Stimulated activated naive CD4-positive, alpha-beta T cell (primary cell): ENCODE measurements around the gene CDK5RAP2.

Experiments used
- DNase-seq, 6 experiments: peaks; one replicate each; lab custom pipeline; 2025; lab: John Stamatoyannopoulos, UW

Gene CDK5RAP2

DNA sequence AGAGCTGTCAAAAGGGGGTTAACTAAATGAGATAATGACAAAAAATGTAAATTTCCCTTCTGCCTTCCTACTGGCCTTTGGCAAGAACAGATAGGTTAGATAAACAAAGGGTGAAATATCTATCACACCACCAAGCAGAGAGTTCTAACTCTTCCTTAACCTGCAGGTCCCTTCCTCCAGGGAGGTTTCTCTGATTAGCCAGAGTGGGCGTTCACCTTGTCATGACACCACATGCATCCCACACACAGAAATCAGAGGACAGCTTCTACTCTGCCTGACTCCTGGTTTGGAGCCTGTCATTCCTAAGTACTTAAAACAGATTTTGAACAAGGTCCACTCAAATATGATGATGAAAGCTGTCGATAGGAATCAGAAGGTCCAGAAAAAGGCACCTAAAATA is 180.0 kb downstream of the CDK5RAP2 start:
- no peak for DNase-seq

GRCh38 chr9:120398286-120398685 is 181.7 kb downstream of the CDK5RAP2 start:
- no peak for DNase-seq

DNA sequence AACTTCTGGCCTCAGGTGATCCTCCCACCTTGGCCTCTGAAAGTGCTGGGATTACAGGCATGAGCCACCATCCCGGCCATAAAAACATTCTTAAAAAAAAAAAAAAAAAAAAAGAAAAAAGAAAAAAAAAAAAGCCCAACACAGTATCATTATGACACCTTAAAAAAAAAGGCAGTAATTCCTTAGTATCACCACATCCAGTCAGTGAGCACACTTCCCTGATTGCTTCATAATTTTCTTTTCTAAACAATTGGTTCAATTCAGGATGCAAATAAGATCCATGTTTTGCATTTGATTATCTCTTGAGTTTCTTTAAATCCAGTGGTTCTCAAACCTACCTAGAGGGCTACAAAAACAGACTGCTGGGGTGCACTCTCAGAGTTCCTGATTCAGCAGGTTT is 182.5 kb downstream of the CDK5RAP2 start:
- no peak for DNase-seq

DNA sequence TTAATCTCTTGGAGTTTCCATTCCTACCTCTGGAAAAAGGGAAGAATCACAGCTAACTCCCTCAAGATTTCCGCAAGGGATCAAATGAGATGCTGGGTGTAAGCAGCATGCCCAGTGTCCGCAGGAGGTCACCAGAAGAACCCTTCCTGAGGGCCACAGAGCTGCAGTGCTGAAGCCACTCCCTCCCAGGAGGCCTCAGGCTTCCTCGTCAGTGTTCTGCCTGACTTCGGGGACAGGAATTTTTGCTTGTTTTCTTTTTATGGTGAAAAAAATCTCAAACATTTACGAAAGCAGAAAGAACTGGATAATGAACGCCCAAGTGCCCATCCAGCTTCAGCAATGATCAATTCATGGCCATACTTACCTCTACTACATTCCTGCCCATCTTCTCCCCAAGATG is 183.0 kb downstream of the CDK5RAP2 start:
- no peak for DNase-seq

- no peak for DNase-seq
Observed at GRCh38 chr9:120396418-120396817, 183.5 kb downstream of the CDK5RAP2 start.

- DNase-seq, result no peak
Observed at GRCh38 chr9:120395376-120395775, 184.6 kb downstream of the CDK5RAP2 start.

DNA sequence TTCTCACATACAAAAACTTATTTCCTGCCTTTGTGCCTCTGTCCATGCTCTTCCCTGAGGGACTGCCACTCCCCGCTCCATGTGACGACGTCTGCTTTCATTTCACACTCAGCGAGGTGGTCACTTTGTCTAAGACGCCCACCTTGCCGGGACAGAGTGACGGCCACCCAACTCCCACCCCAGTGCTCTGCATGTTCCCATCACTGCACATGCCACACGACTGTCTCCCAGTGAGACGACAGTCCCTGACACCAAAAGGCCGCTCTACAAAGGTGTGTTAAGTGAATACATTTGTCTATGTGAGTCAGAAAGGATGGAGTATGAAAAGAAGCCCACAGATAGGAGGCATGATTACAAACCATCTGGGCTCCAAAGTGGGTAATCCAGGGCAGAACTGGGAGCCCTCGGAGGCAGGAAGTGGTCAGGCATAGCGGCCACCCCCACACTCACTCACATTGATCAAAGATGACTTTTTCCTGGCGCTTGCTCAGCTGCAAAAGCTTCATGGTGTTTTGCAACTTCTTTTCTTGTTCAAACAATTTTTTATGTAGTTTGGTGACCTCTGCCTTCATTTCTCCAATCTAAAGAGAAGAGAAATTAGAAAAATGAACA is 185.8 kb downstream of the CDK5RAP2 start:
- no peak for DNase-seq

- DNase-seq, result no peak
Observed at GRCh38 chr9:120393386-120394057, 186.4 kb downstream of the CDK5RAP2 start.

- no peak for DNase-seq
Observed at GRCh38 chr9:120392711-120393110, 187.3 kb downstream of the CDK5RAP2 start.

DNA sequence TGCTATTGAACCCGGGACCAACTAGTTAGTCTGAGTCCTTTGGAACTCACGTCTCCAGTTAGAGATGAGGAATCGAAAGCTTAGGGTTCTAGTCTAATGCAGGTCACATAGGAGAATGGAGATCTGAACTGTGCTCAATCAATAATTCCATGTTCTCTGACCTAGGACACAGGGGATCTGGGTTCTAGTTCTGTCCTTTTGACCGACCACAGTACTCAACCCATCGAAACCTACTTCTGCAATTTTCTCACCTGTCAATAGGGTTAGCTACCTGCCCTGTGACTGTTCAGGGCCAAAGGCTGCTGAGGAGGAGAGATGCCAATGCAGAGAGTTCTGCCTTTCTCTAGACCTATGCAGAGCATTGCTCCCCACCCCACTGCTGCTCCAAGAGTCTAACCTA is 187.7 kb downstream of the CDK5RAP2 start:
- no peak for DNase-seq

- no peak for DNase-seq
Observed at GRCh38 chr9:120391691-120392090, 188.3 kb downstream of the CDK5RAP2 start.

GRCh38 chr9:120390637-120391190 is 189.3 kb downstream of the CDK5RAP2 start:
- no peak for DNase-seq

DNA sequence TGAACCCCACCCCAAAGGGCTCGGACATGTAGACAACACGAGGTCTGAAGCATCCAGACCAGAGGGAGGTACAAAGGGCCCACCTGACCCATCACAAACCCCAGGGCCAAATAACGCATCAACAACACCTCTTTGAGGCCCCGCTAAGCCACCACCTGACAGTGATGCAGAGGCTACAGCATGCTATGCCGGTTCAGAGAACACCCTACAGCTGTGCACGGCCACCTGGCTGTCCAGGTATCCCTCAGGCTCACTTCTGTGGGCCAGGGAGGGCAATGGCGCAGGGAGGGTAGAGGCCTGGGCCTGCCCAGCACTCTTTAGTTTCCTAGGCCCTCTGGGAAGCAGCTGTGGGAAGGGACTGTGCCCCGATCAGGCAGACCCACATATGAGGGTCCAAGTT is 190.1 kb downstream of the CDK5RAP2 start:
- DNase-seq, result no peak

GRCh38 chr9:120389300-120389699 is 190.7 kb downstream of the CDK5RAP2 start:
- DNase-seq, result no peak

DNA sequence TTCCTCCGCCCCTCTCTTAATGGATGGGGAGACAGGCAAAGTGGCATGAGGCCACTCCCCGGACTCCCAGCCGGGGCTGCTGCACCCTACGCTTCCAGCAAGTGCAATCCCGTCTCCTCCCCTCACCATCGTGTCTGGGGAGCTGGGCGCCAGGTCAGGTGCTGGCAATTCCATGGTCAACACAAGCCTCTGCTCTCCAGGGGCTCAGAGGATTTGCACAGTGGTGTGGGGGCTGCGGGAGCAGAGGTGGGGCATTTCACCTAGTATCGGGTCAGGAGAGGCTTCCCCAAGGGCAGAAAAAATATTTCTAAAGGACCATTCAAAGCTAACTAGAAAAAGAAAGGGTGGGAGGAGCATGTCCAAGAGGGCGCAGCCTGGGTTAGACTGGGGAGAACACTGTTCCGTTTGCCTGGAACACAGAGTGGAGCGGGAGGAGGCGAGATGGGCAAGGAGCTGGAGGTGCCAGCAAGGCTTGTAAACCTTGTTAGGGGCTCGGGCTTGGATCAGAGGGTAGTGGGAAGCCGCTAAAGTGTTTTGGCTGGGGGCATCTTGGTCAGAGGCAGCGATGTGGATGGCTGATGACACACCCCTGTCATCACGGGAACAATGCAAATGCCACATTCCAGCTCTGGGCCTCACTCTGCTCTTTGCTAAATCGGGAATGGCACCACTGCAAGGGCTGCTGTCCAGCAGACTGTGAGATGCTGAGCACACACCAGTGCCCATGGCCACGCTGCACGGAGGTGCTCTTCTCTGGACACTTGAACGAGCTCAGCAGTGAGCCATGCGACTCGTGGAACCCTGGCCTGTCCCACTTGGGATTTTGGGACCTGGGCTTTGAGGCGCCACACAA is 191.7 kb downstream of the CDK5RAP2 start:
- no peak for DNase-seq

DNA sequence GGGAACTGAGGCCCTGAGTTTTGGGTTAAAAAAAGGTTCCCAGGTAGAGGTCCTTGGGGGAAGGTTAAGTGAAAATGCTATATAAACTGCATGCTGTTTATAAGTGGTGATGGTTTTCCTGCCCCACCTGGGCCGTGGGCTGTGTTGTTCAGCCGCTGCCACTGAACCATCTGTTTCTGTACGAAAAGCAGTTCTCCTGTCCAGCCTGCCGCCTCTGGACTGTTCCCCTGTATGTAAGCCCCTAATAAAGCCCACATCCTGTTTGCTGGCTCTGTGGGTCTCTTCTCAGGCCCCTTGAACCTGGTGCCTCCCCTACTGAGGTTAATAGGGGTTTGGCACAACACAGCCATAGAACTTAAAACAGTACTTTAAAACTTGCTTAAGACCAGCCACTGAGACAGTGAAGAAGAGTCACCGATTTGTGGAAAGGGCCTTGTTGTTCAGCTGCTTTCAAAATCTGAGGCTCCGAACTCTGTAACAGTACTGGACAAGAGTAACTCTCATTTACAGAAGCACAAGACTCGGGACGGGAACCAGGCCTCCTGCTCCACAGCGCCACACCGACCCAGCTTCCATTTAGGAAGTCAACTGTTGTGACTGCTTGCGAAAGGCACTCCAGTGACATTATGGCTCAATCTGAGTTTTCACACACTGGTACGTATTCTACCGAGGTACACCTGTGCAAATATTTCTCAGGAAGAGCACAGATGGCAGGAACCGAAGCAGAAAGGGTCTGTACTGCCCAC is 192.5 kb downstream of the CDK5RAP2 start:
- DNase-seq, result no peak

- no peak for DNase-seq
Observed at GRCh38 chr9:120386390-120387131, 193.4 kb downstream of the CDK5RAP2 start.

GRCh38 chr9:120385606-120386389 is 194.2 kb downstream of the CDK5RAP2 start:
- no peak for DNase-seq

DNA sequence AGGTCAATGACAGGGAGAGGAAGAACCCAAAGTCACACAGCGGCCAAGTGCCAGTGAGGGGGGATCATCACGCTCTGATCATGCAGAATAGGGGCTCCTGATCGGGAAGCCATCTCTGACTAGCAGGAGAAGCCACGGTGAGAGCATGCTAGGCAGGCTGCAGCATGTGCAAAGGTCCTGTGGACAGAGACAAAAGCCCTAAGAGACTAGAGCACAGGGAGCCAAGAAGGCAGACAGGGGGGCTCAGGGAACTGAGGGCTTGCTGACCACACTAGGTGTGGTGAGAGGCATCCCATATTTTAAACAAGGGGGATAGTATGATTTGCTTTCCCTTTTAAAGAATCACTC is 195.1 kb downstream of the CDK5RAP2 start:
- no peak for DNase-seq
